ENCODE data around the gene CCDC197.

The CCDC197 gene

DNA sequence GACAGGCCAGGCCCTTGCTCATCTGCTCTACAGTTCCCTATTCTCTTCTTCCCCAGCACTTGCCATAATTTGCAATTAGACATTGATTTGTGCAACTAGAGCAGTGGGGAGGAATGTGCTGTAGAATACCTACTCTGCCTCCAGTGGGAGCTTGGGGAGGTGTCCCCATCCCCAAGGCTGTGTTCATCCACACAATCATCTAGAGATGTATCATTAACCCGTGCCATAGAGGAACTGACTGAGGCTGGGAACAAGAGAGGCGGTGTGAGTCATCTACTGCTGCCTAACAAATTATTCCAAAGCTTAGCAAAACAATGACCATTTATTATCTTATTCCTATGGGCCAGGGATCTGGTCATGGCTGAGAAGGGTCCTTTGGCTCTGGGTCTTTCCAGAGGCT, 23.9 kb downstream of the CCDC197 start:
- Histone ChIP-seq H3K36me3 (ENCODE audit: low read depth) (no peaks in the 10 kb centered on the region), H3K4me1 (ENCODE audit: insufficient read depth, poor library complexity, severe bottlenecking) (peaks cover 4% of the 10 kb centered on the region), H3K4me3 (ENCODE audit: severe bottlenecking) (no peak overlapping the region), H3K27ac (ENCODE audit: poor library complexity, severe bottlenecking) (no peak overlapping the region), H3K9me3 (ENCODE audit: severe bottlenecking) (no peaks in the 10 kb centered on the region), H3K27me3 (ENCODE audit: insufficient read depth, poor library complexity, severe bottlenecking) (no peaks in the 10 kb centered on the region)
- no peak for DNase-seq (ENCODE audit: low spot score)
- peak; percentile 45; the same call in 1 of the 3 replicates for ATAC-seq (ENCODE audit: low read depth)
- TF ChIP-seq CTCF (IDR thresholded peaks at IDR 0.05; ENCODE audit: poor library complexity, severe bottlenecking), result no peak

DNA sequence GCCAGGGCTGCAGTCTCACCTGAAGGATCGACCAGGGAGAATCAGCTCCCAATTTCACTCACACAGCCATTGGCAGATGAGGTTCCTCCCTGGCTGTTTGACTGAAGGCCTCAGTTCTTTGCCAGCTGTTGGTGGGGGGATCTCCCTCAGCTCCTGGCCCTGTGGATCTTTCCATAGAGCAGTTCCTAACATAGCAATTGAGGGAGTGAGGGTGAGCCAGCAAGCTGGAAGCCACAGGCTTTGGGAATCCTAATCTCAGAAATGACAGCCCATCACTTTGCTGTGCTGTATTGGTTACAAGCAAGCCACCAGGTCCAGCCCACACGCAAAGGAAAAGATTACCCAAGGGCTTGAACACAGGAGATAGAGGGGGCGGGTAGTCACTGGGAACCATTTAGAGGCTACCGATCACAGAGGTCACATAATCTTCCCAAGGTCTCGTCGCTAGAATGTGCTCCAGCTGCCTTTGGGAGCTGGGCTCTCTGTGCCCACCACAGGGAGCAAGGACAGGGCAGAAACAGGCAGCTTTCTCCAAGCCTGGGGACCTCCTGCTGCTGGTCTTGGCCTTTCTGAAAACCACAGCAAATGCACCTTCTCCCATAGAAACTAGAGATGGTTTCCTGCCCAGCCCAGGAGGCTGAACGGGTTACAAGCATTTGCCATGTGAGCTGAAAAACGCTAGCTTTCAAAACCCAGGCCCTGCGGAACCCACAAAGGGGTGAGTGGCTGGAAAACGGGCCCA, 24.5 kb downstream of the CCDC197 start:
- H3K36me3 ChIP-seq (ENCODE audit: low read depth), result no peaks in the 10 kb centered on the region
- H3K4me1 ChIP-seq (ENCODE audit: insufficient read depth, poor library complexity, severe bottlenecking), result peaks cover 4% of the 10 kb centered on the region
- no peak overlapping the region for H3K27ac ChIP-seq (ENCODE audit: poor library complexity, severe bottlenecking)
- no peak overlapping the region for H3K4me3 ChIP-seq (ENCODE audit: severe bottlenecking)
- no peaks in the 10 kb centered on the region for H3K9me3 ChIP-seq (ENCODE audit: severe bottlenecking)
- DNase-seq (ENCODE audit: low spot score) (no peak), ATAC-seq (ENCODE audit: low read depth) (no peak)
- H3K27me3 ChIP-seq (ENCODE audit: insufficient read depth, poor library complexity, severe bottlenecking), result no peaks in the 10 kb centered on the region
- no peak for TF ChIP-seq CTCF (IDR thresholded peaks at IDR 0.05; ENCODE audit: poor library complexity, severe bottlenecking)

GRCh38 chr14:94022532-94023411, 25.7 kb downstream of the CCDC197 start:
- no peaks in the 10 kb centered on the region for H3K27me3 ChIP-seq (ENCODE audit: insufficient read depth, poor library complexity, severe bottlenecking)
- DNase-seq (ENCODE audit: low spot score) (no peak), ATAC-seq (ENCODE audit: low read depth) (no peak)
- H3K4me3 ChIP-seq (ENCODE audit: severe bottlenecking), result no peak overlapping the region
- H3K36me3 ChIP-seq (ENCODE audit: low read depth), result no peaks in the 10 kb centered on the region
- H3K9me3 ChIP-seq (ENCODE audit: severe bottlenecking), result no peaks in the 10 kb centered on the region
- peaks cover 10% of the 10 kb centered on the region for H3K4me1 ChIP-seq (ENCODE audit: insufficient read depth, poor library complexity, severe bottlenecking)
- no peak for TF ChIP-seq CTCF (IDR thresholded peaks at IDR 0.05; ENCODE audit: poor library complexity, severe bottlenecking)
- H3K27ac ChIP-seq (ENCODE audit: poor library complexity, severe bottlenecking), result no peak overlapping the region

- peaks cover 20% of the 10 kb centered on the region for H3K4me1 ChIP-seq (ENCODE audit: insufficient read depth, poor library complexity, severe bottlenecking)
- no peak for TF ChIP-seq CTCF (IDR thresholded peaks at IDR 0.05; ENCODE audit: poor library complexity, severe bottlenecking)
- DNase-seq (ENCODE audit: low spot score), result no peak
- H3K4me3 ChIP-seq (ENCODE audit: severe bottlenecking), result no peak overlapping the region
- H3K27ac ChIP-seq (ENCODE audit: poor library complexity, severe bottlenecking), result no peak overlapping the region
- no peaks in the 10 kb centered on the region for H3K27me3 ChIP-seq (ENCODE audit: insufficient read depth, poor library complexity, severe bottlenecking)
- no peaks in the 10 kb centered on the region for H3K9me3 ChIP-seq (ENCODE audit: severe bottlenecking)
- H3K36me3 ChIP-seq (ENCODE audit: low read depth), result no peaks in the 10 kb centered on the region
- ATAC-seq (ENCODE audit: low read depth), result no peak
These were observed 27.4 kb downstream of the CCDC197 start for GRCh38 chr14:94024549-94024948.
